ENCODE data around the gene EHMT1.

Gene EHMT1

GRCh38 chr9:137813651-137814415 lies 195.0 kb downstream of the EHMT1 start:
- DNase-seq = no peak

- DNase-seq = no peak
Observed at GRCh38 chr9:137814436-137814835, 195.6 kb downstream of the EHMT1 start.

DNA sequence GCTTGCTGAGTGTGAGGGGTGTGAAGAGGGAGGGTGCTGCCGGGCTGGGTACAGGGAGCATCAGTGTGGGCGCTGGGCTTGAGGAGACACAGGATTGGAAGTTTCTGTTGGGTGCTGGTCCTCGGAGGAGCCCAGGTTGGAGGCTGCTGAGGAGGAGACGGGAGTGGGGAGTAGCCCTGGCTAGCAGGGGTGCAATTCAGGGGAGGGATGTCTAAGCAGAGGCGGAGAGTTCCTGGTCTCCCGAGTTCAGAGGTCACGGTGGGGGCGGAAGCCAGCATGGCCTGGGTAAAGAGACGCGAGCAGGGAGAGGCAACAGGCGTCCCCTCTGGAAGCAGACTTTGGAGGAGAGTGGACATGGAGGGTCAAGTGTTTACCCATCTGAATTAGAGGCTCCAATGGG lies 196.0 kb downstream of the EHMT1 start:
- no peak for DNase-seq

- DNase-seq = no peak
Observed at GRCh38 chr9:137815256-137816255, 196.8 kb downstream of the EHMT1 start.

DNA sequence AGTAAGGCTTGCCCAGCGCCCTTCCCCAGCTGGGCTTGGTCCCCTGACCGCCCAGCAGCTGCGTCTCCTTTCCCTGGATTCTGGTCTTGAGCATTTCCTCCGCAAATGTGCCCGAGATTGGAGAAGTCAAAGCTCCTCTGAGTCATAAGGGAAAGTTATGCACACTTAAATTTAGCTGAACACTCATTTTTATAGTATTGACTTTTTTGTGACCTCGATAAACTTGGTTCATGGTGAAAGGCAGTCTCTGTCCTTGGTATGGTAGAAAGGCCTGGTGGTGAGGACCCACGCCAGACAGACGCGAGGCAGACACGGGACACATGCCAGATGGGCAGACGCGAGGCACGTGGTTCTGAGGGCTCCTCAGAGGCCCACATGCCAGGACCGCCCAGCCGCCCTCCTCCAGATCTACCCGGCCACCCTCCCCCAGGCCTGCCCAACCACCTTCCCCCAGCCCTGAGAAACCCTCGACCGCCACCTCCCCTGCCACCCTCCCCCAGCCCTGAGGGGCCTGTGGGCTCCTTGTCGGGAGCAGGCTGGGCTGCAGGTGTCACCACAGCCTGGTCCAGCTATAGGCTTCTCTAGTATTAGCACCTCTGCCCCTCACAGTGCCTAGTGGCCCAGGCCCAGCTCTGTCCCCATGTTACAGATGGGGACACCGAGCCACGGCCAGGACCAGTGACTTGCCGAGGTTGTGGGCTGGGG lies 197.9 kb downstream of the EHMT1 start:
- no peak for DNase-seq

- no peak for DNase-seq
Observed at GRCh38 chr9:137817236-137818200, 198.7 kb downstream of the EHMT1 start.

GRCh38 chr9:137818286-137818685 lies 199.5 kb downstream of the EHMT1 start:
- no peak for DNase-seq

DNA sequence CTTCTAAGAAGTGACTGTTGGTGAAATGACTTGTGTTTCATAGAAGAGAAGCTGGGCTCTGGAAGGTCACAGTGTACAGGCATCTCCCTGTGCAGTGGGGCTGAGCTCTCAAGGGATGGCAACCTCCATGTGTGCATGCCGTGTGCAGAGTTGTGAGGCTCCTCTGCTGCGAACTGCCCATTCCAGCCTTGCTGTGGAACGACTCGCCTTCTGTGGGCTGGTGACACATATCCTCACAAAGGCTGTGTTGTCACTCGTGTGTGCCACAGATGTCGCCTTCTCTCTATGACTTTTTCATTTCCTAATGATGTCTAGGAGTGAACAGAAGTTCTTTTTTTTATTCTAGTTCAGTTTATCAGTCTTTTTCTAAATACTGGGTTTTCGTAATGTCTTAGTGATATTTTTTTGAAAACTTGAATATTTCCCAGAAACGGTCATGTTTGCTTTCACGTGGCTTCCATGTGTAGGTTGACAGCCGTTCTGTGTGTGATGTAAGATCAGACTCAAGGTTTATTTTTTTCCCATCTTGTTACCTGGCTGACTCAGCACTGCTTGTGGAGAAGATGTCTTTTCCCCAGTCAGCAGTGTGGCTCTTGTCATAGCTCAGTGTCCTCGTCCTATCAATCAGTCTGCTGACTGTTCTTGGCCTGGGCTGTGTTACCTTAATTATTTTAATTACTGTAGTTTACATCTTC lies 201.5 kb downstream of the EHMT1 start:
- DNase-seq = no peak

GRCh38 chr9:137823986-137824771 lies 205.4 kb downstream of the EHMT1 start:
- DNase-seq = no peak

DNA sequence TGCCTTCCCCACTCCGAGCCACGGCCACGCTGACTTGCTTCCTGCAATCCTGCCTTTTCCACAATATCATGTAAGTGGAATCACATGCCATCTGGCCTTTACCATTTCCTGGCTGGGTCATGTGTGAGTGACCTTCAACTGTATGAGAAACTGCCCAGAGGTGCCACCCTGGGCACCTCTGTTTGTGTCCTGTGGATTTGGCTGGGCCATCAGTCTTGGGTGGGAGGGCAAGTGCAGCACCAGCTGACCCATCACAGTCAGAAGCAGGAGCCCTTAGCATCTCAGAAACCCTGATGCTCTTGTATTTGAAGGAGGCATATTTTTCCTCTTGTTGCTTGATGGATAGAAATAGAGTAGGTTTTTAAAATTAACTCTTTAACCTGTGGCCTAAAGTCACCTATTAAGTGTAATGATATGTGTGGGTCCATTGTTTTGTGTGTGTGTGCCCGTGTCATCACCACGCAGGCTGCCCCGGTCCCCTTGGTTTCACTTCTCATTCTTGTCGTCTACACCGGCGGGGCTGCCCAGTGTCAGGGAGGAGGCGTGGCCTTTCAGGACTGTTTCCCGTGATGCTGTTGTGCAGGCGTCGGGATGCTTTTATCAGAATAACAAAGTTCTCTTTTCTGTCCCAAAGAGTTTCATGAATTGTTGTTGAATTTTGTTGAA lies 206.7 kb downstream of the EHMT1 start:
- peak; percentile 37 to 45 for DNase-seq

DNA sequence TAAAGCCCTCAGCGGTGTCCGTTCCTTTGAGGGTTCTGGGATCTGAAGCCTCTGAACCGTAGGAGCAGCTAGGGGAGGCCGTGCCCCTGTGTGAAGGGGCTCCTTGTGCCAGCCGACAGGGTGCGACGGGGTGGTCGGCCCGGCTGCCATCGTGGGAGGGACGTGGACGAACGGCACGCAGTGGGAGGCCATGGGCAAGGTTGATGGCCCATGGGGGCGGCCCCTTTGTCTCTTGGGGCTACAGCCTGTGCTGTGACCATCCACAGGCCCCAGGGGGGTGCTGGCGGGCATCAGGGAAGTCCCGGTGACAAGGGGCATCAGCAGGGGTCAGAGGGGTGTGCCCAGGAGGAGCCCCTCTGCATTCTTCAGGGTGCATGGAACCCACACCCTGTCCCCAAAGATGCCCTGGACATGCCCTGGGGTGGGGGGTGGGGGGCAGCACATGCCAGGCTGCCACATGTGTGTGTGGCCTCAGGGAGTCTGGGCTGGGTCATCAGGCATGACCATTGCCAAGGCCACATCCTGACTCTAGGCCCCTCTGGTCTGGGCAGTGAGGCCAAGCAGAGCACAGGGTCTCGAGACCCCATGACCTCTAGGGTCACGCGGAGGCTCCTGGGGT lies 209.2 kb downstream of the EHMT1 start:
- DNase-seq = no peak

DNA sequence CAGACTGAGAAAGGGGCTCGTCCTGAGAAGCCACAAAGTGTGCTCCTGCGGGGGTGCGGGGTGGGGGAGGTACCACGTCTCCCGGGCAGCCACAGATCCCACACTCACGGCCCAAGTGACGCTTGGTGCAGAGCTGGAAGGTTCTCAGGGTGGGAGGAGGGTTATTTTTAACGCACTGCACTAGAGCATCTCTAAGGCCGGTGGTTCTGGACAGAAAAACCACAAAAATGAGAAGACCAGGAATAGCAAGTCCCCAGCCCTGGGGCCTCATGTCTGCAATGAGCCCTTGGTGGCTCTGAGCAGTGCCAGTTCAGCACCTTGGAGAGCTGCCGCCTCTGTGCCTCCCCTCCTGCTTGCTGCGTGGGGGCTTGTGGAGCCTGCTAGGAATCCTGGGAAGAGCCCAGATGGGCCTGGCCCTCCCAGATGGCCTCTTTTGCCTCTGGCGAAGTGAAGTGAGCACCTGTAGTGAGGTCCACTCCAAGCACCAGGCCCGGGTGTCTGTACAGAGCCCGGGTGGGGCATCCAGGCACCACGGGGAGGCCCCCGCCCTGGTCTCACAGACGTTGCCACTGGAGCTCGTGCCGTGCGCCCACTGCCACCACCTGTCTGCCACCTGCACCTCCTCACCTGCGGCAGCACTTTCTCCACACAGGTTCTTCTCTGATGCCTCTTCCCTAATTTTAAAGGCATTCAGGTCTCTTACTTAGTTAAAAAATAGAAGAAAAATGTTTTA lies 209.9 kb downstream of the EHMT1 start:
- DNase-seq = no peak

DNA sequence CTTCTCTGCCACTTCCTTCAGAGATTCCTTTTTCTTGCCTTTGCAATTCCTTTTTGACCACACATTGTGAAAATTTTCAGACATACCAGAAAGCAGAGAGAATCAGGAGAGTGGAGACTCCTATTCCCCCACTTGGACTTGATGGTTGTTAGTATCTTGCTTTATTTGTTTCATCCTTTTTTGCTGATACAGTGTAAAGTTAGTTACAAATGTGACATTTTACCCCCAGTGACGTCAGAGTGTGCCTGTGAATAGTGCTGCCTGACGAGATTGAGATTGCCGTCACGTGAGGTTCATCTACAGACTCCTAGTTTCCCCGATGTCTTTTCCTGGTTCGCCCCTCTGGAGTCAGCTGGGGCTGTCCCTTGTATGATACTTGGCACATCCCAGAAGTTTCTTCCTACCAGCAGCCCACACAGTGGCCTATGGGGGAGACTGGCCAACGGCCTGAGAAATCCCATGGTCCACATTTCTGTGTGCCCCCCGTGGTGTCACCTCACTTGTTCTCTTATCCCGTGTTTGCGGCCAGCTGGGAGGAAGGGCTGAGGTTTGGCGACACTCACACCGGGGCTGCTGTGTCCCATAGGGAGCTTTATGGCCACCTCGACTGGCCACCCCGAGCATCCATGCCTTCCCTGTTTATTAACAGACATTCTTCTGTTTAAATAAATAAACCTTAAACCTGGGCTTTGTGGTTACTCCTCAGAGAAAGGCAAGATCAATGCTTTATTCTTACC lies 210.6 kb downstream of the EHMT1 start:
- no peak for DNase-seq

- no peak for DNase-seq
Observed at GRCh38 chr9:137832191-137832700, 213.4 kb downstream of the EHMT1 start.

DNA sequence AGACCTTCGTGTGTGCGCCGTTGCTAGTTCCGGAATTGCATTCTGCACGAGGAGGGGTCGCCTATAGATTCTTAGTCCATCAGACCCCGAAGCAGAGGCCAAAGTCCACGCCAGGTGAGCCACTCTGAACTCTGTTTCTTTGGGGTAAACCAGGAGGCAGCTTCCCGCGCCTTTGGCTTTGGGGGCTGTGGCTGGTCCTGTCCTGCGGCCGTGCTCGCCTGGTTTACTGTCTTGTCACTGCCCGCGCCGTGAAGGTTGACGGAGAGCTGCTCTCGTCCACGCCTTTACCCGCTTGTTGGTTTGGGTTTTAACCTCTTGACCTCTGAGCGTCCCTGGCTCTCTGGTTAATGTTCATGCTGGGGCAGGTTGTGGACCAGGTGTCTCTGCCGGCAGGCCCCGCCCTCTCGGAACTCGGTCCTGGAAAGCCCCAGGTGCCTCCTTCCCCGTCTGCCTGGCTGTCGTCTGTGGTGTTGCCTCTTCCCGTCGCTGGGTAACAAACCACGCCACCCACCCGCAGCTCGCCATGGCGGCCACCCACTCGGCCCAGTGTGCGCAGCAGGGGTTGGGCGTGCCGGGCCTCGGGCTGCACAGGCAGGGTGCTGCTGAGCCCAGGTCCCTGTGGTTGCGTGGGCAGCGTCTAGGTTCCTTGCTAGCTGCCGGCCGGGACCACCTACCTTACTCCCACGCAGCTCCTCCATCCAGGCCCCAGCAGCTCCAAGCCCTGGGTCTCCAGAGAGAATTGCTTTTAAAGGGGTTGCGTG lies 214.2 kb downstream of the EHMT1 start:
- no peak for DNase-seq

DNA sequence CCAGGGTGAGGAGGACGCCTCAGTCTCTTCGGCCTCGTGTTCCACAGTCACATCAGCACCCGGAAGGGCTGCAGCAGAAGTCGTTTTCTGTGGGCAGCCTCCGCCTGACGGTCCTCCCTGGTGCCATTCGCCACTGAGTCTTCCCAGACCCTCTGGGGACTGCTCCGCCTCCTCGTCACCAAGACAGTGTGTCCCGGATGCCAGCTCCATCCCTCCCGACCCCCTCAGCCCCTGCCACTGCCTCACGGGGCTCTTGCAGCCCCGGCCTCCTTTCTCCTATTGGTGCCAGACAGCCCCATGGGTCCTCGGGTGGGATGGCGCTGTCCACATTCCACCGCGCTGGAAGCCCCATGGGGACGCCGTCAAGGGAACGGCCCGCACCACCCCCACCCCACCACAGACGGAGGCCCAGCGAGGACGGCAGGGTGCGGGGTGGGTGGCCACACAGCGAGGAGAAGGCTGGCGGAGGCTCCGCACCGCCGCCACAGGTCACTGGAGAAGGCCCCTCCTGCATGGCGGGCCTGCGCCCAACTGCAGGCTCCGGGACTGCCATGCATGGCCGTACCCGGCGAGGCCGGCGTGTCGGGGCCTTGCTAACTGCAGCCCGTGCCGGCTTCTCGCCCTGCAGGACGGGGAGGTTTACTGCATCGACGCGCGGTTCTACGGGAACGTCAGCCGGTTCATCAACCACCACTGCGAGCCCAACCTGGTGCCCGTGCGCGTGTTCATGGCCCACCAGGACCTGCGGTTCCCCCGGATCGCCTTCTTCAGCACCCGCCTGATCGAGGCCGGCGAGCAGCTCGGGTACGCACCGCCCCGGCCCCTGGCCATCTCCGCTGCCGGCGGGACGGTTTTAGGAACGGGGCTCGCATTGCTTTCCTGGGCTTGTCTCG lies 215.2 kb downstream of the EHMT1 start:
- DNase-seq = no peak

Data from inflammatory macrophage treated with lipopolysaccharide for 1 hour (primary cell).